HL-60/S4 treated with retinoic acid at 250 ng/mL for 4 days and 3 days (cell line): ENCODE data around the gene SEC22C.
"Not testable (repeated sequence)": the region's sequence is repeated elsewhere in the genome, so short reads cannot be mapped to it uniquely, and the experiment has no call there.

Source experiments
- in situ Hi-C: fragments of 300-500 bp; cut with MboI; formaldehyde crosslinking; loops from 2 replicates; pipeline ENCODE4 v1.7.0; 2022; ENCODE audit warnings: low sequenced_read_pairs

SEC22C gene

GRCh38 chr3:42581400-42581708 lies 413 bp downstream of the SEC22C start:
- in situ Hi-C loops: no loop called here

DNA sequence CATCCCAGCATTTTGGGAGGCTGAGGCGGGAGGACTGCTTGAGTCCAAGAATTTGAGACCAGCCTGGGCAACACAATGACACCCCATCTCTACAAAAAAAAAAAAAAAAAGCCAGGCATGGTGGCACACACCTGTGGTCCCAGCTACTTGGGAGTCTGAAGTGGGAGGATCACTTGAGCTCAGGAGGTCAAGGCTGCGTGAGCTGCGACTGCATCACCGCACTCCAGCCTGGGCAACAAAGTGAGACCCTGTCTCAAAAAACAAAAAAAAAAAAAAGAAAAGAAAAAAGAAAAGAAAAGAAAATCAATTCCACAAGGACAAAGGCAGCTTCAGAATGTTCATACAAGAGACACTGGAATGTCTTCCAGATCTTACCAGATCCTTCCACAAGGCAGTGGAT lies 2.4 kb downstream of the SEC22C start:
- in situ Hi-C loops: not testable (repeated sequence)

GRCh38 chr3:42578054-42578453 lies 3.7 kb downstream of the SEC22C start:
- in situ Hi-C loops: no loop called here

DNA sequence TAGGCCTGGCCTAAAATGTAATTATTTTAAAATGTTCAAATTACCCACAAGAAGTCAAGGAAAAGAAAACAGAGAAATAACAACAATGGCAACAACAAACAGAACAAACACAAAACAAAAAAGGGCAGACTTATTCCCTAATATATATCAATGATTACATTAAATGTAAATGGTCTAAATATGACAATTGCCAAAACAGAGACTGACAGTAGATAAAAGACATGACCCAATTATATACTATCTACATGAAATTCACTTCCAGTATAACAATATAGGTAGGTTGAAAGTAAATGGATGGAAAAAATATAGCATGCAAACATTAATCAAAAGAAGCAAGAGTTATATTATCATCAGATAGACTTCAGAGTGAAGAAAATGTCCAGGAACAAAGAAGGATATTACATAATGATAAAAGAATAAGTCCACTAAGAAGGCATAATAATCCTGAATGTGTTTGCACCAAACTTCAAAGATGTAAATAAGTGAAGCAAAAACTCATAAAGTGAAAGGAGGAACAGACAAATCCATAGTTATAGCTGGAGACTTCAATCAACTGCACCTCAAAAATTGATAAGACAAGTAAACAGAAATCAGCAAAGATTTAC lies 6.5 kb downstream of the SEC22C start:
- in situ Hi-C loops: no loop called here

- in situ Hi-C loops: no loop called here
These were observed 9.5 kb downstream of the SEC22C start for GRCh38 chr3:42572278-42572677.

GRCh38 chr3:42569593-42570142 lies 12.1 kb downstream of the SEC22C start:
- in situ Hi-C loops: no loop called here

DNA sequence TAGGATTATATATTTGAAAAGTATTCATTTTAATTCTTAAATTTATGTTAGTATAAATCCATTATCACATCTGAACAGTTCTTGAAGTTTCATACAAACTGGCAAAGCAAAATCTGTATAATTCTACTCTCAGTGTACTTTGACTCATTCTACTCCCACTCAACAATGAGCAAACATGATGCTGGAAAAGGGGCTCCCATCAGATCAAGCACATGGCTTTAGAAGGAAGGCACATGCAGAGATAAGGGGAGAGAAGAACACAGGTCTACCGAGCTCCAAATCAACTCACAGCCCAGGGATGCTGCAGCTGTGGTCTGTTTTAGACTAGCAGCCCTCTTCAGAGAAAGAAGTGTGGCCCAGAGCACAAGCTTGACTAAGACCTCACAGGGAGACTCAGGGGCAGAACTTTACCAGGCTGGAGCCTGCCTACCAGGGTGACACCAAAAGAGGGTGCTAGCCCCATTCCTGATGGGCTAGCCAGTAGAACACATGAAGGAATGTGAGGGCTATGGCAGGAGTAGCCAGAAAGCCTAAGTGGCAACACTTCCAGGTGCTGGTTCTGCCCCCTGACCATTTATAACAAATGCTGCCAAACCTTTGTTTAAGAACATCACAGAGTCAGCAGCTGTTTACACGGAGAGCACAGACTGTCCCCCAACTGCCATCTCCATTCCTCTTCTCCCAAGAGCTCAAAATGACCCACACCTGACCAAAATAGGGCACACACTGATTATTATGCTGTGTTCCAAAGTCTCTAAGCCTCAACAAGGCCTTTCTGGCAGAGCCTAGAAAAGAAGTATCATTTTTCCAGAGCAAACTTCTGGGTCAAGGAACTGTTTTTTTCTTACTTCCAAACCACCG lies 19.5 kb downstream of the SEC22C start:
- in situ Hi-C loops: no loop called here

- in situ Hi-C loops: no loop called here
These were observed 23.9 kb downstream of the SEC22C start for GRCh38 chr3:42557854-42558253.

DNA sequence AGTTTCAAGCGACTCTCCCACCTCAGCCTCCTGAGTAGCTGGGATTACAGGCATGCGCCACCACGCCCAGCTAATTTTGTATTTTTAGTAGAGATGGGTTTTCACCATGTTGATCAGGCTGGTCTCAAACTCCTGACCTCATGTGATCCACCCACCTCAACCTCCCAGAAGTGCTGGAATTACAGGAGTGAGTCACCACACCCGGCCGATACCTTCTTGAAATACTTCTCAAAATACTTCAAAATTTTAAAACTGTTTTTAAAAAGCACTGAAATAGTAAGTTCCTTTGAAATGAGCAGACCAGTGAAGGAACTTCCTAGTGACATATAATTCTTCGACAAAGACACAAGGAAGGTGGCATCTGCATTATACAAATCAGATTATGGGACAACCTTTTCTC lies 24.9 kb downstream of the SEC22C start:
- in situ Hi-C loops: not testable (repeated sequence)

GRCh38 chr3:42556089-42556632 lies 25.6 kb downstream of the SEC22C start:
- in situ Hi-C loops: no loop called here

DNA sequence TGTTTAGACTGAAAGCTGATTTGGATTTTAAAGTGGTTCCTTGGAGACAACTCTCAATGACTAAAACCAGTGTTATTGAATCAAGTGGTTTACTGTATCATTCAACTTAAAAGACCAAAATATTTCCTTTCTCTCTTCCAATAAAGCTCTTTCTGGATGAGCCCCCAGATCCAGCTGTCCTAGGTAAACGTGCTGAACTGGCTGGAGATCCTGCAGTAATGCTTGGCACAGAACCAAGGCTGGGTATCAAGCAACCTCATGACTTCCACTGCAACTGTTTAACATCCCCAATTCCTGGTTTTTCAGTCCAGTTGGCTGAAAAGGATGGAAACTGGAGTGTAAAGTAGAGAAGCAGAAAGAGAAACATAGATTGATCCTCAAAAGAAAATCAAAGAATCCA lies 28.9 kb downstream of the SEC22C start:
- in situ Hi-C loops: no loop called here

- in situ Hi-C loops: no loop called here
These were observed 31.5 kb downstream of the SEC22C start for GRCh38 chr3:42550250-42550649.

DNA sequence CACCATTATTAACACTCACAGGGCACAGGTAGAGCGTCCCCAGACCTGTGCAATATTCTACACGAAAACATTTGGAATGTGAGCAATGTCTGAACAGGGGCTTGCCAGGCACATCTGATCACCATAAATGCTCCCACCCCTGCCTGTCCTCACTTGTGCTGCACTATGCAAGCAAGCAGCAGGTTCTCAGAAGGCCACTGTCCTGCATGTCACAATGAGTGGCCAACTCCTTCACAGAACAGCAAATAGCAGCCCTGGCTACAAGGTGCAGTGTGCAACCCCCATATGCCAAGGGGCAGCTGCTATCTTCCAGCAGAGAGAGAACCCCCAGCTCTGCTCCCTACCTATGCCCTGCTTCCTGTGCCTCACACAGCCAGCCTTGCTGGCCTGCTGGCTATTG lies 32.6 kb downstream of the SEC22C start:
- in situ Hi-C loops: loop anchor here (25.0 kb wide), 1 partner anchor 312 kb away; no protein-coding TSS in a partner anchor

DNA sequence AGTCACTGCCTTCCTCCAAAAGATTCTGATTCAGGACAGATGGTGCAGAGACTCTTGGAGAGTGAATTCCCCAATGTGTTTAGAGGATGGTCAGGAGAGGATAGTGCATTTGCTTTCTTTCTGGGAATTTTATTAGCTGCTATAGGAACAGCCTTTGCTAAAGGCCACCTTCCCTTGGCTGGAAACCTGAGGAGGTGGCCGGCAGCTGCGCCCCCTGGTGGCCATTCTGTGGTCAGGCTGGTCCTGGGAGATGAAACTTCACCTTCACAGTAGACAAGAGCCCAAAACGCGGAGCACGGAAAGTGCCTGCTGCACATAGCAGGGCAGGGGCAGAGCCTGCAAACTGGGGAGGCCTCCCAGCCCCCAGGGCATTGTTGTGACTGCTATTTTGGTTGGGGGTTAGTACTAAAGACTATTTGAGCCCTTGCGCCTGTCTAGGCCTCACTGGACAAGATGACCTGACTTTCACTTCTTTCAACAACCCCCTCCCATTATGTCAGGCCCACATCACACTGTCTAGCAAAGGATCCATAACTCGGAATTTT lies 34.3 kb downstream of the SEC22C start:
- in situ Hi-C loops: loop anchor here (25.0 kb wide), 1 partner anchor 310 kb away; no protein-coding TSS in a partner anchor

DNA sequence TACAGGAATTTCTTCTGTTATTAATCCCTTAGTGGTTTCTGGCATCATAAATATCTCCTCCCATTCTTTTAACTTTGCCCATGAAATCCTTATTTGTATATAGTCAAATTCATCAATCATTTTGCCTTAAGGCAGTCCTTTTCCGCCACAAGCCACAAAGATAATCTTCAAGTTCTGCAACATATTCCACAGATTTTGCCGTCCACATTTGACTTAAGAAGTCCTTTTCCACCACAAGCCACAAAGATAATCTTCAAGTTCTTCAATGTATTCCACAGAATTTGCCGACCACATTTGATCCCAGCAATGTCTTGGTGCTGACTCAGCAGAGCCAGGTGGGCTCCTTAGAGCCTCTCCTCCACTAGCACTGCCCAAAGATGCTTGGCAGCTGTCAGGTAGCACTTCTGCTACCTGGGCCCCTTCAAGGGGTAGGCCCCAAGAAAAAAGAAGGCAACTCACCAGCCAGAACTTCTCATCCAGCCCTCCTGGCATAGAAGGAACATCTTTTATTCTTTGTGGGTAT lies 35.0 kb downstream of the SEC22C start:
- in situ Hi-C loops: loop anchor here (25.0 kb wide), 1 partner anchor 309 kb away; no protein-coding TSS in a partner anchor

DNA sequence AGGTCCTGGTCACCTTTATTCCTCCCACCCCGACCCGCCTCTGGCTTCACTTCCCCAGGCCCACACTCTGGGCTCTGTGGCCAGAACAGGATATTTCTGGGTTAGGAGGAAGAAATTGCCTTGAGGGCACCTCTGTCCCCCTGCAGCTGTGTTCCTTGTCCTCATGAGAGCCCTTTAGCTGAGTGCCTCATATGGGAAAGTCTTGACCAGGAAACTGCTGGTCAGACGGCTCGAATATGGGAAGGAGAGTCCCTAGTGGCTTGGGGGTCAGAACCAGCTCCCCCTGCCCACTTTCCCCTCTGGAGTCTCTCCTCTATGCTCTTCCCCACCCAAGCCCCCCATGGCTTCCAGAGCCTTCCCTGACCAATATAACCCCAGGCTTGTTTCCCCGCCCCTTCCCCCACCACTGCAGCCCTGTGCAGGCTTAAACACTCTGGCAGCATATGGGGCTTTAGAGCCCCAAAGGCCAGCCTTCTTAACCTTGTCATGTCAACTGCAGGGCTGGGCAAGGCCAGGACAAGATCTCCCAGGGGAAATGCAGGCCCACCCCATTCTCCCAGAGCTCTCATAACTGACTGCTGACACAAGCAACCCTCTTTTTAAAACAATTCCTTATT lies 36.4 kb downstream of the SEC22C start:
- in situ Hi-C loops: loop anchor here (25.0 kb wide), 1 partner anchor 308 kb away; no protein-coding TSS in a partner anchor

DNA sequence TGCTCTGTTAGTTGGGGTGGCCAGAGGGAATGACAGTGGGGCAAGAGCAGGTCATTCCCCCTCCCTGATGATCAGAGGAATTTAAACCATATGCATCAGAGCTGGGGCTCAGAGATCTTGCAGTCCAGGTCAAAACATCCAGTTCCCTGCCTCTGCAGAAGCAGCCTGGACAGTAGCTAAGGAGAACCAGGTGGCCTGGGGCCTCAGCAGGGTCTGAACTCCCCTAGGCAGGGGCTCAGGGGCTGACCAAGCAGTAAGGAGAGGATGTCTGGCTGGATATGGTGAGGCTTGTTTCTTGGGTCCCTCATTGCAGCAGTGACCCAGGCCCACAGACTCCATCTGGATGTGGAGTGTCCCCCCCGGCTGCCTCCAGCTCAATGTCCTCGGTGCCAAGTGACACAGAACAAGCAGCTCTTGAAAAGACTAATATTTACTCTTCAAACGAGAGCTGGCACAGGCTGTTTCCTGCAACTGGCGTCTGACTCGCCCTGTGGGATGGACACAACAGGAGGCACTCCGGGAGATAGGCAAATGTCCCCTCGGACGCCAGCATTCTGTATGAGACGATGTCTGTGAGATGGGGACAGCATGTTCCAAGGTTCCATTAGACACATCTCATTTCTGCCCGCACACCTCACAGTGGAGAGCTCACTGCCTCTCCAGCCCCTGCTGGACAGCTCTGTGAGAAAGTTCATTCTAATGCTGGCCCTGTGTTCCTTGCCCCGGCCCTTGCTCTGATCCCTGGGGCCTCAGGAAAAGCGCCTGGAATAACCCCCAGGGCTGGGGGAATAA lies 37.1 kb downstream of the SEC22C start:
- in situ Hi-C loops: loop anchor here (25.0 kb wide), 1 partner anchor 307 kb away; no protein-coding TSS in a partner anchor

GRCh38 chr3:42541079-42541478 lies 40.7 kb downstream of the SEC22C start:
- in situ Hi-C loops: loop anchor here (25.0 kb wide), 1 partner anchor 304 kb away; no protein-coding TSS in a partner anchor

DNA sequence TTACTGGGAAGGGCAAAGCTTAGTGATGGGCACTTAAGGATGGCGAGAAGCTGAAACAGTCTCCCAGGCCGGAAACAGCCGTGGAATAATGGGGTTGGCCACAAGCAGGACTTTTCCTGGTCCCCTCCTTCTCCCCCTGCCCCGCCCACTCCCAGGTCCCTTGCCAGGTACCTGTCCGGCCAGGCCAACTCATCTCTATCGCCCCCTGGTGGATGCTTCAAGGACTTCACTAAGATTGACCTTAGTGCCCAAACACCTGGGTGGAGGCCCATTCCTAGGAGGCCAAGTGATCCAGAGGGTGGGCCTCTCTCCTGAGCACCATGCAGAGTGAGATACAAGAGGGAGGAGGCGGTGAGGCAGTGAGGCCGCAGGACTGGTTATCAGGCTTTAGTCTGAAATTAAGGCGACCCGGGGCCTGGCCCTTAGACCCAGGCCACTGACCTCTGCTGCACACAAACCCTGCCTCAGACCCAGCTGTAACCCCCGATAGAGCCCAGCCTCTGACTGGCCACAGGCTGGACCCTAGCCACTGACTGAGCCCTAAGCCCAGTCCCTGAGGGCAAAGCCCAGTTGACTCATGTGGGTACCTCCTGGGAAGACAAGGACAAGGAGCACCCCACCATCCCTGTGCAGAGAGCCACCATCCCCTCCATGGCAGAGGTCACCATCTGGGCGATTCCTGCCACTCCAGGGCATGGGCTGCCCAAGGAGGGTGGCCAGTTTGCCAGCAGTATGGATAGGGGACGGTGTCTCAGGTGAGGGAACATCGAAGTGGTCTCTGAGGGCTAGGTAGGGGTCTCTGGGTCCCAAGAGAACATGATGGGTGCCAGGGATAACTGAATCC lies 41.7 kb downstream of the SEC22C start:
- in situ Hi-C loops: loop anchor here (25.0 kb wide), 1 partner anchor 303 kb away; no protein-coding TSS in a partner anchor
